Peyer's patch (tissue), 4 donors: ENCODE measurements around the gene TCF3. TPM values are rescaled to one million over a fixed set of nuclear protein-coding genes. Genes with fewer than 3 reads are reported as not detected.

Source experiments
- DNase-seq, 3 donors: peaks; one replicate each; pipeline ENCODE4 v3.0.0-alpha.2; 2017 to 2019
- H3K27ac ChIP-seq, 4 donors: fragments of 200-600 bp; sonication (generic); one replicate each; pipeline ENCODE4 v1.5.1; 2016 to 2019
- H3K27me3 ChIP-seq, 2 donors: fragments of 200-600 bp; sonication (generic); one replicate each; pipeline ENCODE4 v1.5.1; 2019
- H3K36me3 ChIP-seq, 3 donors: fragments of 200-600 bp; sonication (generic); one replicate each; pipeline ENCODE4 v1.5.1; 2016 to 2019
- H3K4me1 ChIP-seq, 4 donors: fragments of 200-600 bp; sonication (generic); one replicate each; pipeline ENCODE4 v1.5.1; 2016 to 2019
- H3K4me3 ChIP-seq, 4 donors: fragments of 200-600 bp; sonication (generic); 1 replicate in 3 of 4; 2 replicates in 1 of 4; pipeline ENCODE4 v1.5.1; 2016 to 2019; ENCODE audit warnings: mild to moderate bottlenecking in 1 of 4
- H3K9me3 ChIP-seq, 4 donors: fragments of 200-600 bp; sonication (generic); one replicate each; pipeline ENCODE4 v1.5.1; 2016 to 2019; ENCODE audit warnings: mild to moderate bottlenecking in 1 of 4
- POLR2A ChIP-seq, 2 donors: fragments of 450-650 bp; IDR thresholded peaks; one replicate each; pipeline ENCODE4 v1.5.1; 2017; ENCODE audit warnings: antibody characterized with exemption in 2 of 2, mild to moderate bottlenecking in 2 of 2, moderate library complexity in 2 of 2
- total RNA-seq, 4 donors: library from RNA; depleted of rRNA; stranded (reverse); fragments of >200 nt; gene quantifications; one replicate each; pipeline ENCODE4 v1.1.0, GENCODE V29; 2016
- TF ChIP-seq, protein P1 (sequence below), 6 experiments: fragments of 450-650 bp in 4 of 6; fragments of 200-600 bp in 2 of 6; sonication (generic) in 1 of 6; IDR thresholded peaks; one replicate each; pipeline ENCODE4 v1.5.1; 2017 to 2019; ENCODE audit warnings: antibody characterized with exemption in 6 of 6, mild to moderate bottlenecking in 3 of 6, moderate library complexity in 1 of 6

The TCF3 gene
- total RNA-seq, 4 donors from 2014 or later = 49.2 to 112 (median 80.3) TPM

GRCh38 chr19:1680976-1681375 is 28.6 kb upstream of the TCF3 start:
- H3K27me3 ChIP-seq = peaks cover 0 to 8% of the 10 kb centered on the region in 2 donors
- no peak overlapping the region for H3K27ac ChIP-seq
- H3K4me3 ChIP-seq = no peak overlapping the region
- no peaks in the 10 kb centered on the region for H3K9me3 ChIP-seq
- no peaks in the 10 kb centered on the region for H3K36me3 ChIP-seq
- no peak for DNase-seq
- H3K4me1 ChIP-seq = peaks cover 0 to 2% (median 0%) of the 10 kb centered on the region in 4 donors
- TF ChIP-seq POLR2A (IDR thresholded peaks at IDR 0.05) = no peak
- TF ChIP-seq, protein P1, sequence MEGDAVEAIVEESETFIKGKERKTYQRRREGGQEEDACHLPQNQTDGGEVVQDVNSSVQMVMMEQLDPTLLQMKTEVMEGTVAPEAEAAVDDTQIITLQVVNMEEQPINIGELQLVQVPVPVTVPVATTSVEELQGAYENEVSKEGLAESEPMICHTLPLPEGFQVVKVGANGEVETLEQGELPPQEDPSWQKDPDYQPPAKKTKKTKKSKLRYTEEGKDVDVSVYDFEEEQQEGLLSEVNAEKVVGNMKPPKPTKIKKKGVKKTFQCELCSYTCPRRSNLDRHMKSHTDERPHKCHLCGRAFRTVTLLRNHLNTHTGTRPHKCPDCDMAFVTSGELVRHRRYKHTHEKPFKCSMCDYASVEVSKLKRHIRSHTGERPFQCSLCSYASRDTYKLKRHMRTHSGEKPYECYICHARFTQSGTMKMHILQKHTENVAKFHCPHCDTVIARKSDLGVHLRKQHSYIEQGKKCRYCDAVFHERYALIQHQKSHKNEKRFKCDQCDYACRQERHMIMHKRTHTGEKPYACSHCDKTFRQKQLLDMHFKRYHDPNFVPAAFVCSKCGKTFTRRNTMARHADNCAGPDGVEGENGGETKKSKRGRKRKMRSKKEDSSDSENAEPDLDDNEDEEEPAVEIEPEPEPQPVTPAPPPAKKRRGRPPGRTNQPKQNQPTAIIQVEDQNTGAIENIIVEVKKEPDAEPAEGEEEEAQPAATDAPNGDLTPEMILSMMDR (IDR thresholded peaks at IDR 0.05) = no peak

- no peak for DNase-seq
These were observed 25.7 kb upstream of the TCF3 start for GRCh38 chr19:1678073-1678472.

DNA sequence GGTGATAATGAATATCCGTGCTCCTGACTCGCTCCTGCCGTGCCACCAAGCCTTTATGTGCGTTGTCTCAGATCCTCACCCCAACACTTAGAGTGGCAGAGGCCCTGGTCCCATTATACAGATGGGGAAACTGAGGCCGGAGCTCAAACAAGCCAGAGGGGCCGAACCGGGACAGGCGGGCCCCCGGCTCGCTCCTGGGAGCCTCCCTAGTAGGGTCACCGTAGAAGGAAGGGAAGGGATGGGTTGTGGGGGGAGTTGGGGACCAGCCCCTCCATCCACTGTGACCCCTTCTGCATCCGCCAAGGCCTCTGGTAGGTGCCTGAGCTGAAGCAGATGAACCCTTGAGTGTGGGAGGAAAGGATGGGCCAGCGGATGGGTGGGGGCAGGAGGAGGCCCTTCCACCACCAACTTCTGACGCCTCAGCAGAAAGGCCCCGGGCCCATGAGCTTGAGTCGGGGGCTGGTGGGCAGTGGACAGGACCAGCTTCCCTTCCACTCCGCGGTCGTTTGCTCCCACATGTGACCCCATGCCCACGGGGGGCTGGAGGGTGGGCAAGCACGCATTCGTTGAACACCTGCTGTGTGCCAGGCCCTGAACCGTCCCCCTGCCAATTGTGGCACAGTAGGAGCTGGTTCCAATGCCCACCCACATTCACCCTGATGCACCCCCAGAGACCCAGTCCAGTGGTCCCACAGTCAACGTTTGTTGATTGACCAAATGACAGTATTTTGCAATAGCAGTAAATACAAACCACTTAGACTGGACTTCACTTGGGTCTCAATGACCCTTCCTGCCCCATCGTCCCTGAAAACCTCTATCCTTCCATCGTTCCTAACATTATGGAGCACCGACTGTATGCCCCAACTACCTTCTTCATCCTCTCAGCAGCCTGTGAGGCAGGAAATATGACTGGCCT is 24.2 kb upstream of the TCF3 start:
- TF ChIP-seq, protein P1 (IDR thresholded peaks at IDR 0.05) = no peak
- TF ChIP-seq POLR2A (IDR thresholded peaks at IDR 0.05) = no peak
- Histone ChIP-seq H3K4me3 (no peak overlapping the region), H3K27me3 (peaks cover 0 to 21% of the 10 kb centered on the region in 2 donors), H3K9me3 (no peaks in the 10 kb centered on the region), H3K4me1 (peaks cover 0 to 16% (median 7%) of the 10 kb centered on the region in 4 donors), H3K27ac (no peak overlapping the region), H3K36me3 (no peaks in the 10 kb centered on the region)
- no peak for DNase-seq

More at GRCh38 chr19:1678073-1678472, 25.7 kb upstream of the TCF3 start:
- Histone ChIP-seq H3K36me3 (no peaks in the 10 kb centered on the region), H3K27ac (no peak overlapping the region), H3K4me1 (peaks cover 0 to 7% (median 0%) of the 10 kb centered on the region in 4 donors), H3K4me3 (no peak overlapping the region), H3K9me3 (no peaks in the 10 kb centered on the region), H3K27me3 (peaks cover 0 to 18% of the 10 kb centered on the region in 2 donors)
- TF ChIP-seq POLR2A (IDR thresholded peaks at IDR 0.05) = no peak
- TF ChIP-seq, protein P1 (IDR thresholded peaks at IDR 0.05) = no peak

DNA sequence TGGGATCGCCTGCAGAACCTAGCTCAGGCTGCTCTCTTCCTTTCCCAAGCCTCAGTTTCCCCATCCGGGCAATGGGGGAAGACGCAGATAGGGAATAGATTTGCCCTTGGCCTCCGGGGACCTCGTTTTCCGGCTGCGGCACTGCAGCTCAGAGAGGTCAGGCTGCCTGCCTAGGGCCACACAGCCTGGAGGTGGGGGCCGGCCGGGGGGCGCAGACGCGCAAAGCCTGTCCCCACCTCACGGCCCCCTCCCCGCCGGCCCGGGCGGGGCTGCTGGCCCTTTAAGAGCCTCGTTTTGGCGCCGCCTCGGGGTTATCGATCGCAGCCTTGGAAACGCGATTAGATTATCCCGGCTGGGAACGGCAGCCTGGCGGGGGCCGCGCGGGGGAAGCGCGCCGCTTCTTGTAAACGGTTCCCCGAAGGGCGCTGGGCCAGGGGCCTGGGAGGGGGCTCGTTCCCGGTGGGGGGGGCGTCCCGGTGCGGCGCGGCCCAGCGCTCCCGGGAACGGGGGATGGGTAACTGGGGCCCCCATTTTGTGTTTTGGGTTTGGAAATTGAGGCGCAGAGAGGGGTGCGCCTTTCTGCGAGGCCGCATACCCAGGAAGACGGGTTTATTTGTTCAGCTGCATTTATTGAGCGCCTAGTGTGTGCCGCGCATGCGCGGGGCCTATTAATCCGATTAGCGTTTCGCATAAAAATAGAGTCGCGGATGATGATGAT is 23.4 kb upstream of the TCF3 start:
- TF ChIP-seq, protein P1 (IDR thresholded peaks at IDR 0.05) = no peak
- no peak for TF ChIP-seq POLR2A (IDR thresholded peaks at IDR 0.05)
- peak in 1 of 3 donors; percentile 29 for DNase-seq
- H3K27ac ChIP-seq = no peak overlapping the region
- H3K36me3 ChIP-seq = no peaks in the 10 kb centered on the region
- H3K27me3 ChIP-seq = peaks cover 0 to 25% of the 10 kb centered on the region in 2 donors
- H3K4me1 ChIP-seq = peaks cover 0 to 17% (median 7%) of the 10 kb centered on the region in 4 donors
- H3K4me3 ChIP-seq = no peak overlapping the region
- H3K9me3 ChIP-seq = no peaks in the 10 kb centered on the region

- TF ChIP-seq POLR2A (IDR thresholded peaks at IDR 0.05) = no peak
- TF ChIP-seq, protein P1 (IDR thresholded peaks at IDR 0.05) = no peak
- H3K4me1 ChIP-seq = peaks cover 0 to 18% (median 7%) of the 10 kb centered on the region in 4 donors
- H3K4me3 ChIP-seq = no peak overlapping the region
- no peaks in the 10 kb centered on the region for H3K36me3 ChIP-seq
- no peak overlapping the region for H3K27ac ChIP-seq
- H3K9me3 ChIP-seq = no peaks in the 10 kb centered on the region
- peaks cover 0 to 26% of the 10 kb centered on the region in 2 donors for H3K27me3 ChIP-seq
- DNase-seq = no peak
These were observed 21.9 kb upstream of the TCF3 start for GRCh38 chr19:1674293-1674679.
